Ishikawa (cell line): ENCODE data around the gene ZBED6.

ENCODE experiments used
- CEBPB ChIP-seq: IDR thresholded peaks from 2 replicates; pipeline ENCODE4 v1.6.1; 2012
- CREB1 ChIP-seq: IDR thresholded peaks from 2 replicates; pipeline ENCODE4 v1.6.1; 2012; ENCODE audit warnings: low read depth
- EGR1 ChIP-seq: IDR thresholded peaks from 2 replicates; pipeline ENCODE4 v1.6.1; 2012
- EP300 ChIP-seq: IDR thresholded peaks from 2 replicates; pipeline ENCODE4 v1.6.1; 2012; ENCODE audit warnings: borderline replicate concordance
- FOXM1 ChIP-seq: IDR thresholded peaks from 2 replicates; pipeline ENCODE4 v1.6.1; 2012; ENCODE audit warnings: low read depth, borderline replicate concordance
- MAX ChIP-seq: IDR thresholded peaks from 2 replicates; pipeline ENCODE4 v1.6.1; 2012
- NFIC ChIP-seq: IDR thresholded peaks from 2 replicates; pipeline ENCODE4 v1.6.1; 2012
- RAD21 ChIP-seq: IDR thresholded peaks from 2 replicates; pipeline ENCODE4 v1.6.1; 2012; ENCODE audit warnings: low read depth
- REST ChIP-seq: IDR thresholded peaks from 2 replicates; pipeline ENCODE4 v1.6.1; 2012; ENCODE audit warnings: low read depth, mild to moderate bottlenecking
- TAF1 ChIP-seq: IDR thresholded peaks from 2 replicates; pipeline ENCODE4 v1.6.1; 2012; ENCODE audit warnings: low read depth, mild to moderate bottlenecking
- TCF12 ChIP-seq: IDR thresholded peaks from 2 replicates; pipeline ENCODE4 v1.6.1; 2012; ENCODE audit warnings: low read depth
- TEAD4 ChIP-seq: IDR thresholded peaks from 2 replicates; pipeline ENCODE4 v1.6.1; 2012
- USF1 ChIP-seq: IDR thresholded peaks from 2 replicates; pipeline ENCODE4 v1.6.1; 2012
- YY1 ChIP-seq: IDR thresholded peaks from 2 replicates; pipeline ENCODE4 v1.6.1; 2012; ENCODE audit warnings: low read depth
- ZBTB7A ChIP-seq: IDR thresholded peaks from 2 replicates; pipeline ENCODE4 v1.6.1; 2012; ENCODE audit warnings: low read depth

The ZBED6 gene

GRCh38 chr1:203799157-203799556, 3.7 kb downstream of the ZBED6 start:
- no peak for TF ChIP-seq TAF1
- TF ChIP-seq USF1: no peak
- TF ChIP-seq YY1: no peak

- TF ChIP-seq YY1 (no peak), USF1 (no peak), ZBTB7A (no peak)
Measured at GRCh38 chr1:203799971-203800370, 4.5 kb downstream of the ZBED6 start.

GRCh38 chr1:203805689-203806088, 10.3 kb downstream of the ZBED6 start:
- TF ChIP-seq EGR1 (no peak), USF1 (no peak), CREB1 (no peak)

- TF ChIP-seq TCF12 (no peak), MAX (no peak)
Measured at GRCh38 chr1:203807196-203807595, 11.8 kb downstream of the ZBED6 start.

- TF ChIP-seq EGR1 (no peak), TEAD4 (no peak), YY1 (no peak), RAD21 (no peak), USF1 (no peak), TCF12 (no peak), EP300 (no peak), CREB1 (no peak), MAX (no peak), REST (no peak), CEBPB (no peak), ZBTB7A (no peak), NFIC (no peak), TAF1 (no peak), FOXM1 (no peak)
Measured at GRCh38 chr1:203813581-203814341, 18.3 kb downstream of the ZBED6 start.

GRCh38 chr1:203818399-203818798, 23.0 kb downstream of the ZBED6 start:
- no peak for TF ChIP-seq CEBPB
- no peak for TF ChIP-seq EGR1
- TF ChIP-seq FOXM1: no peak

- no peak for TF ChIP-seq EGR1
- TF ChIP-seq TAF1: no peak
- TF ChIP-seq ZBTB7A: no peak
- no peak for TF ChIP-seq YY1
- TF ChIP-seq CREB1: no peak
- TF ChIP-seq MAX: no peak
- no peak for TF ChIP-seq EP300
- TF ChIP-seq RAD21: no peak
- no peak for TF ChIP-seq TEAD4
- no peak for TF ChIP-seq CEBPB
Measured at GRCh38 chr1:203823306-203823705, 27.9 kb downstream of the ZBED6 start.

- TF ChIP-seq RAD21 (no peak), MAX (no peak), NFIC (no peak)
Measured at GRCh38 chr1:203826175-203826574, 30.8 kb downstream of the ZBED6 start.
